GM12875 (cell line): ENCODE measurements around the gene EFNA2.

Experiments
- H3K4me3 ChIP-seq: one replicate; pipeline ENCODE4 v1.5.1; 2011; ENCODE audit warnings: low read depth, low read length, control low read depth
- CTCF ChIP-seq: IDR thresholded peaks from 2 replicates; pipeline ENCODE4 v1.5.1; 2011; ENCODE audit warnings: low read depth, mild to moderate bottlenecking, control low read depth, inconsistent platforms, low read length, moderate library complexity, borderline replicate concordance; ENCODE audit not compliant: insufficient read depth

The EFNA2 gene

GRCh38 chr19:1293782-1294604, 8.3 kb downstream of the EFNA2 start:
- H3K4me3 ChIP-seq: no peak overlapping the region
- TF ChIP-seq CTCF: no peak

- H3K4me3 ChIP-seq: no peak overlapping the region
- no peak for TF ChIP-seq CTCF
Measured at GRCh38 chr19:1294688-1295087, 9.0 kb downstream of the EFNA2 start.

- TF ChIP-seq CTCF: no peak
- no peak overlapping the region for H3K4me3 ChIP-seq
Measured at GRCh38 chr19:1295169-1296012, 9.7 kb downstream of the EFNA2 start.

- TF ChIP-seq CTCF: no peak
- H3K4me3 ChIP-seq: no peak overlapping the region
Measured at GRCh38 chr19:1296078-1296477, 10.4 kb downstream of the EFNA2 start.

GRCh38 chr19:1296575-1297271, 11.1 kb downstream of the EFNA2 start:
- no peak for TF ChIP-seq CTCF
- no peak overlapping the region for H3K4me3 ChIP-seq

GRCh38 chr19:1298235-1298634, 12.6 kb downstream of the EFNA2 start:
- no peak overlapping the region for H3K4me3 ChIP-seq
- no peak for TF ChIP-seq CTCF

GRCh38 chr19:1299801-1300200, 14.1 kb downstream of the EFNA2 start:
- TF ChIP-seq CTCF: no peak
- H3K4me3 ChIP-seq: no peak overlapping the region
